IPS-18c (cell line): ENCODE data around the gene GOLGA2.
A peak's percentile ranks its signal among the peaks of the same experiment; 100 is the strongest.

Source experiments
- H3K4me3 ChIP-seq: 2 replicates; pipeline ENCODE4 v1.7.0; 2013; ENCODE audit warnings: low read depth, mild to moderate bottlenecking, low read length, moderate library complexity; ENCODE audit not compliant: insufficient read depth
- H3K9me3 ChIP-seq: one replicate; pipeline ENCODE4 v1.6.1; 2013; ENCODE audit warnings: mild to moderate bottlenecking, low read length, moderate library complexity; ENCODE audit not compliant: control insufficient read depth, insufficient read depth

GOLGA2 gene

DNA sequence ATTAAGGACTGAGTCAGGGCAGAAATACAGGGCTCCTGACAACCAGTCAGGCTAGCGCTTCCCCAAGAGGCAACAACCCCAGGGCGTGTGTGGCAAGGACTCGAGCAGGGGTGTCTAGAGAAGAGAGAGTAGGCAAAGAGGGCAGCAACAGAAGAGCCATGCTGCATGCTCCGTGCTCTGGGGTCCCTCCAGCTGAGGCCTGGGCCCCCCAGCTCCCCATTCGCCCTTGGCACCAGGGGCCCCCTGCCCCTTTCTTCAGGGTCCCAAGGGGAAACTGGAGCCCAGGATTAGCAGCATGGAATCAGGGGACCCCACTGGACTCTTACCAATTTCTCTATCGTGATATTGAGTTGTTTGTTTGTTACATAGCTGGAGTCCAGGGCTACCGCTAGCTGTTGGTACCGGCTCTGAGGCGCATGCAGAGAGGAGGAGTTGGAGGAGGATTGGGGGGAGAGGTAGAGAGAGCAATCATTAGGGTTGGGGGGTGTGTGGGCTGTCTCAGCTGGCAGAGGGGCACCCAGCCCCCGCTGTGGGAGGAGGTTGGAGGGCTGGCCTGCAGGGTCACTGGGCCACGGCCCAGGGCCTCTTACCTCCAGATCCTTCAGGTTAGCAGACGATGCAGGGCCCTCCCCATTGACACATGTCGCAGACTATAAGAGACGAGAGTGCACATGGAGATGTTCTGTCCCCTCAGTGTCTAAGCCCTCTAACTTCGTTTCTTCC, 8.8 kb downstream of the GOLGA2 start:
- H3K4me3 ChIP-seq: no peak overlapping the region
- no peaks in the 10 kb centered on the region for H3K9me3 ChIP-seq

DNA sequence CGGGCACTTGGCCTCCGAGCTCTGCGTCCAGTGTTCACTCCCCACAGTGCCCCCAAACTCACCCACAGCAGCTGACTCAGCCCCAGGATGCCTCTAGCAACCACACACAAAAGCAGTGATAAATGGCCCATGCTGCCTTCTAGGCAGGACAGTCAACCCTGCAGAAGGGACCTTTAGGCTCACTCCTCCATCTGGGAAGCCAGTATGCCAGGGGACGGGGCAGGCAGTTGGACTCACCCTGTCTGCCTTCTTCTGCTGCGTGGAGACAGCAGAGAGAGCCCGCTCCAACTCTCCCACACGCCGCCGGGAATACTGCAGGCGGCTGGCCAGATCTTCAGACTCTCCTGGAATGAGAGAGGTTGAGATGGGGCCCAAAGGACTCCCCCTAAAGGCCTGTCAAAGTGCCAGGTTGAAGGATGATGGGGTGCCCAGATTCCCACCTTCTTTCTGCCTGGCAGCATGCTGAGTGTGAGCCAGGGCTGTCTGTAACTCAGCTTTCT, 10.4 kb downstream of the GOLGA2 start:
- Histone ChIP-seq H3K4me3 (no peak overlapping the region), H3K9me3 (no peaks in the 10 kb centered on the region)

- Histone ChIP-seq H3K9me3 (no peaks in the 10 kb centered on the region), H3K4me3 (no peak overlapping the region)
Observed at GRCh38 chr9:128262687-128263086, 13.1 kb downstream of the GOLGA2 start.

DNA sequence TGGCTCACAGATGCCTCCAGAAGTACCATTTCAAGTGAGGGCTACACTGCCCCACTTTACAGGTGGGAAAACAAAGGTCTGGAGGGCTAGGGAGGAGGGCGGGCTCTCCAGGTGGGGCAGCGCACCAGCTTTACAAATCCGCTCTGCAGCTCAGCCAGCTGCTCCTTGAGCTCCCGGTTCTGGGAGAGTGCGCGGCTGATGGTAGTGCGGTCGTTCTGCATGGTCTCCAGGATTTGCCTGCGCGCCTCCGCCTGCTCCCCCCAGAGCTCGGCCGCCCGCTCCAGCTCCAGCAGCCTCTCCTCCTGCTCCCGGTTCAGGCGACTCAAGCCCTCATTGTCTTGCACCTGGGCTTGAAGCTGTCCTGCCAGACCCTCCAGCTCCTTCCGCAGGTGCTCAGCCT, 15.5 kb downstream of the GOLGA2 start:
- Histone ChIP-seq H3K4me3 (no peak overlapping the region), H3K9me3 (no peaks in the 10 kb centered on the region)

- Histone ChIP-seq H3K9me3 (no peaks in the 10 kb centered on the region), H3K4me3 (no peak overlapping the region)
Observed at GRCh38 chr9:128259156-128259555, 16.7 kb downstream of the GOLGA2 start.

- Histone ChIP-seq H3K9me3 (no peaks in the 10 kb centered on the region), H3K4me3 (no peak overlapping the region)
Observed at GRCh38 chr9:128258326-128258725, 17.5 kb downstream of the GOLGA2 start.

GRCh38 chr9:128257907-128258306, 17.9 kb downstream of the GOLGA2 start:
- no peaks in the 10 kb centered on the region for H3K9me3 ChIP-seq
- H3K4me3 ChIP-seq: no peak overlapping the region

DNA sequence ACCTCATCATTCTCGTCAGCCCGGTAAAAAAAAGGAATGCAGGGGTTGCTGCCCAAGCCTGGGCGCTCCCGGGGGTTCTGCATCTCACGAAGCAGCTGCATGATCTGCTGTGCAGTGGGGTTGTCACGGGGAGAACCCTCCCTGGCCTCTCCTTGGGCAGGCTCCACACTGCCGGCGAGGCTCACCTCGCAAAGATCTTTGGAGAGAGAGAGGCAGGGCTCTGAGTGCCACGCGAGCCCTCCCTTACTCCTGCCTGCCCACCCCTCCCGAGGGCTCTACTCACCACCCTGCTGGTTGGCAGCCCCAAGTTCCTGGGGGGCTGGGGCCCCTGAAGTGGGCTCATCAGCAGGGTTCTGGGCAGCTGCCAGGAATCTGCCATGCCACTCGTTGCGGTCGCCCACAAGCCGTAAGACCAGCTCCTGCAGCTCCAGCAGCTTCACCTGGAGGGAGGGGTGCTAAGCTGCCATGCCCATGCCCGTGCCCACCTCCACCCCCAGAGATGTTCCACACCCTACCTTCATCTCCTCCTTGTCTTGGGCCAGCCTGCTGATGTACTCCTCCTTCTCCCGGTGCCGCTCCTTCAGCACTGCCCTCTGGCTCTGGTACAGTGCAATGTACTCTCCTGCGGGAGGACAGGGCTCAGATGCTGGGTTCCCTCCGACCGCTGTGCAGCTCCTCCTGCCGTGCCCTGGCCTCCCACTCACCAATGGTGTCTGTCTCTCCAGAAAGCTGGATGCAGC, 18.6 kb downstream of the GOLGA2 start:
- Histone ChIP-seq H3K9me3 (no peaks in the 10 kb centered on the region), H3K4me3 (no peak overlapping the region)

DNA sequence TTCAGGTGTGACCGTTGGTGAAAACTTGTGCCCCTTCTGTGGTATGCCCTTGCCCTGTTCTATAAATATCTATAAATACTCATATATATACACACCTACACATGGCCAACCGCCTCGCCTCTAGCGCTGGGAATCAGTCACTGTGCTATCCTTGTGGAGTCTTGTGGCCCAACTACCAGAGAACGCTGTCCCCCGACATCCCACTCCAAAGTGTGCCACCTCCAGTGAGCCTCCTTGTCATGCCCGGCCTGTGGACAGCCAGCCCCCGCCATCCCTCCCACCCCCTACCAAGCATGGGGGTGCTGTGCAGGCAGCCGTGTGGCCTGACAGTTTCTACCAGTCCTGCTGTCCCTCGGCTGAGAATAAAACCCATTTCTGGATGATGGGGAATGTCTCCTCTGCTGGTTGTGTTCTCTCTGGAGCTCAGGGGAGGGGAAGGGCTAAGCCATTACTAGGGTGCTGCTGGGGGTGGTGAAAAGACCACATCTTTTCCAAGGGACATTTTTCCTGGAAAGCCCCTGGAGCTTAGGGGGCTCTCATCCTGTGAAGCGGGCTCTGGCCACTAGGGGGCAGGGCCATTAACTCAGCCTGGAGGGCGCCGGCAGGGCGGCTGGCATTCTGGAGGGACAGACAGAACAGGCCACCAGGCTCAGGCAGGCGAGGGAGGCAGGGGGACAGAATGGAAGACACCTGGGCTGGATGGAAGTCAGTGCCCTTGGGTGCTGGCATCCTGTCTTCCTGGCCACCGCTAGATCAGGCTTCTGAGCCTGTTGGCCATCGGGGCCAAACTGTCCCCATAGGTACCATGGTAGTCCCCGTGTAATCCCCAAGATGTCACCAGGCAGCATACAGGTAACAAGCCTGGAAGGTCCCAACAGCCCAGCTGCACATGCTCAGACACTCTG, 20.7 kb downstream of the GOLGA2 start:
- no peaks in the 10 kb centered on the region for H3K9me3 ChIP-seq
- H3K4me3 ChIP-seq: no peak overlapping the region

DNA sequence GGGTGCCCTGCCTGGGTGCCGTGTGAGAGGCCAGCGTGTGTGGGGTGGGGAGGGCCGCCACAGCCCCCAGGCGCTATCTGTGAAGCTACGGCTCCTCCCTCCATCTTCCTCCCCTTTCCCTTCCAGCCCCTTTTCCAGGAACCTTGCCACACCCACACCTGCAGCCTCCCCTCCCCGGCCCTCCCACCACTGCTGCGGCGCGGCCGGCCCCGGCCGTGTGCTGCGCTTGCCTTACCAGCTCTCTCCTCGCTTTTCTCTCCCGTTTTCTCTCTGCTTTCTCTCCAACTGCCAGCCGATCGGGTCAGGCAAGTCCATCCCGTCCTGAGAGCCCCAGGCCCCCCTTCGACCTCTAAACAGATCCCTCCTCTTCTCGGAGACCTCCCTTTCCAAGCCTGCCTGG, 21.4 kb downstream of the GOLGA2 start:
- Histone ChIP-seq H3K9me3 (no peaks in the 10 kb centered on the region), H3K4me3 (no peak overlapping the region)

DNA sequence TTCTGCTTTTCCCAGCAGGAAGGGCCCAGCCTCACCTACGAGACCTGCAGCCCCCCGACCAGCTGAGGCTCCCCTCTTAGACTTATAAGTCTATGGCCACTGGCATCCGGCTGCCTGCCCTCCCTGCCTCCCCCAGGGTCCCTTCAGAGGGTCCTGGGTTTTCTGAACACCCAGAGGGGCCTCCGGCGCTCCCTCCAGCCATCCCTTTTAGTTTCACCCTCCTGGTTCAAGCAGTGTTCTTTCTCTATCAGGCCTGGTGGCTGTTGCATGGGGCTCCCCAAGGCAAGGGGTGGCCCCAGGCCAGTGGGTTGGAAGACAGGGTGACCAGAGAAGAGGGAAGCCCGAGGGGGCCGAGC, 21.8 kb downstream of the GOLGA2 start:
- Histone ChIP-seq H3K9me3 (no peaks in the 10 kb centered on the region), H3K4me3 (no peak overlapping the region)

DNA sequence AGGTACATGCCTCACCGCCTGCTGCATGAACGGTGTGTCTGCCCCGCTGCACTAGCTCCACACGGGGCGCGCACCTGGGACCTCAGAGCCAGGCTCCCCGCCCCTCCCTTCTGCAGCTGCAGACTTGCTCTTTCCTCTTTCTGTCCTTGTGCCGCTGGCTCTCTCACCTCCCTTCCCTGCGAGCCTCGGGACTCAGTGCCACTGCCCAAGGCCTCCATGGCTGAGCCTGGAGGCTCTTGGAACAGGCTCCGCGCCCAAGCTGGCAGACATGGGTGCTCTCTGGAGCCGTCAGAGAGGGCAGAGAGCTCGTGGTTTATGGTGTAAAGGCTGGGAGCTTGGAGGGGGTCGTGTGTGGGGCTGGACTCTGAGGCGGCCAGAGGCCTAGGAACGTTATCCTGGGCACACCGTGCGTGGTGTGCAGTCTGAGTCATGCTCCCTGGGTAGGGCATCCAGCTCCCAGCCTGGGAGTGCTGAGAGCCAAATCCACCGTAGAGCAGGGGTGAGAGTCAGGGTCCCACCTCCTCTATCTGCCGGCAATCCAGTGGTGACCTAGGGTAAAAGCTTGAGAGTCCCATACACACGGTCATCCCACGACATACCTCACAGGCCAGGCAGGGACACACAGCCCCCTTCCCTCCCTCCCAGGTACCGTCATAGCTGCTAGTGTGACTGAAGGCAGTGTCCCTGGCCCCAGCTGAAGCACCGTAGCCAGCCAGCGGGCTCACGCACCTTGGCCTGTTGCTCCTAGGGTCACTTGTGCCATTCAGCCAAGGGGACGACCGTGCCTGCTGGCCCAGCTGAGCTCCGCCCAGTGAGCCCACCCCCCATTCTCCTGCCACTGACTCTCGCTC, 22.4 kb downstream of the GOLGA2 start:
- H3K4me3 ChIP-seq: no peak overlapping the region
- no peaks in the 10 kb centered on the region for H3K9me3 ChIP-seq

GRCh38 chr9:128252317-128253139, 23.3 kb downstream of the GOLGA2 start:
- Histone ChIP-seq H3K9me3 (no peaks in the 10 kb centered on the region), H3K4me3 (no peak overlapping the region)

- H3K9me3 ChIP-seq: no peaks in the 10 kb centered on the region
- H3K4me3 ChIP-seq: peak overlapping the region; percentile 71; the same call in 1 of the 2 replicates
Observed at GRCh38 chr9:128251732-128252100, 24.1 kb downstream of the GOLGA2 start.

- Histone ChIP-seq H3K9me3 (no peaks in the 10 kb centered on the region), H3K4me3 (peak overlapping the region; percentile 71)
Observed at GRCh38 chr9:128250839-128251731, 24.7 kb downstream of the GOLGA2 start.
